Measurements from ENCODE around the gene ONECUT2. TPM values are rescaled to one million over a fixed set of nuclear protein-coding genes. Genes with fewer than 3 reads are reported as not detected.

Gene ONECUT2
- total and polyA plus RNA-seq, 9 donors = under 0.01 to 0.30 (median 0.10) TPM

GRCh38 chr18:57527556-57528229 lies 92.5 kb downstream of the ONECUT2 start:
- Histone ChIP-seq H3K36me3 (no peaks in the 10 kb centered on the region), H3K27me3 (no peaks in the 10 kb centered on the region), H3K9me3 (peaks cover 0 to 4% of the 10 kb centered on the region in 2 donors), H3K4me1 (ENCODE audit: insufficient read depth) (no peaks in the 10 kb centered on the region), H3K27ac (no peak overlapping the region), H3K4me3 (no peak overlapping the region)
- 55 to 64% (median 56%) methylated on average over 13 of the region's 13 CpGs for WGBS, 3 donors
- no peak for DNase-seq
- intact Hi-C loops (cut with DNase I) = no loop called here
- TF ChIP-seq EP300 (IDR thresholded peaks at IDR 0.05) (no peak), CTCF (IDR thresholded peaks at IDR 0.05) (no peak), POLR2A (IDR thresholded peaks at IDR 0.05) (no peak)

GRCh38 chr18:57529151-57529550 lies 94.0 kb downstream of the ONECUT2 start:
- intact Hi-C loops (cut with DNase I) = no loop called here
- TF ChIP-seq EP300 (IDR thresholded peaks at IDR 0.05) = no peak
- TF ChIP-seq CTCF (IDR thresholded peaks at IDR 0.05) = no peak
- TF ChIP-seq POLR2A (IDR thresholded peaks at IDR 0.05) = no peak
- Histone ChIP-seq H3K27me3 (no peaks in the 10 kb centered on the region), H3K4me1 (ENCODE audit: insufficient read depth) (no peaks in the 10 kb centered on the region), H3K36me3 (no peaks in the 10 kb centered on the region), H3K9me3 (peaks cover 0 to 4% of the 10 kb centered on the region in 2 donors), H3K27ac (no peak overlapping the region), H3K4me3 (no peak overlapping the region)
- WGBS, 3 donors = 70 to 73% (median 70%) methylated on average over 7 of the region's 7 CpGs
- no peak for DNase-seq

- Histone ChIP-seq H3K4me1 (ENCODE audit: insufficient read depth) (no peaks in the 10 kb centered on the region), H3K27ac (no peak overlapping the region), H3K4me3 (no peak overlapping the region), H3K9me3 (no peaks in the 10 kb centered on the region), H3K36me3 (no peaks in the 10 kb centered on the region), H3K27me3 (no peaks in the 10 kb centered on the region)
- no peak for DNase-seq
- no peak for TF ChIP-seq EP300 (IDR thresholded peaks at IDR 0.05)
- intact Hi-C loops (cut with DNase I) = no loop called here
- WGBS, 3 donors = 20 to 26% (median 21%) methylated on average over 16 of the region's 16 CpGs
Measured at GRCh38 chr18:57533006-57533867, 98.1 kb downstream of the ONECUT2 start.

- WGBS, 3 donors = 40 to 47% (median 42%) methylated on average over 4 of the region's 4 CpGs
- intact Hi-C loops (cut with DNase I) = no loop called here
- DNase-seq = no peak
- no peaks in the 10 kb centered on the region for H3K9me3 ChIP-seq
- H3K27me3 ChIP-seq = no peaks in the 10 kb centered on the region
- TF ChIP-seq POLR2A (IDR thresholded peaks at IDR 0.05) = no peak
- no peak for TF ChIP-seq CTCF (IDR thresholded peaks at IDR 0.05)
- no peak overlapping the region for H3K27ac ChIP-seq
- no peak overlapping the region for H3K4me3 ChIP-seq
- H3K4me1 ChIP-seq (ENCODE audit: insufficient read depth) = no peaks in the 10 kb centered on the region
- no peaks in the 10 kb centered on the region for H3K36me3 ChIP-seq
Measured at GRCh38 chr18:57533868-57534510, 98.8 kb downstream of the ONECUT2 start.

Measured in ovary (tissue), 9 donors.